NB4 (cell line): ENCODE measurements around the gene RBPMS2.
A peak's percentile ranks its signal among the peaks of the same experiment; 100 is the strongest.

Source experiments
- CTCF ChIP-seq: IDR thresholded peaks from one replicate; pipeline ENCODE4 v1.5.1; 2012; ENCODE audit warnings: low read depth, low read length
- POLR2A ChIP-seq: IDR thresholded peaks from 2 replicates; pipeline ENCODE4 v1.6.1; 2011; ENCODE audit warnings: mild to moderate bottlenecking; ENCODE audit not compliant: insufficient read length; ENCODE audit errors: extremely low read depth

- TF ChIP-seq CTCF (no peak), POLR2A (peak; percentile 86)
Observed at GRCh38 chr15:64702816-64703631, 72.4 kb downstream of the RBPMS2 start.
